ENCODE results near the gene LTB4R.

Gene LTB4R

GRCh38 chr14:24329073-24329663 is 17.9 kb downstream of the LTB4R start:
- Histone ChIP-seq H3K36me3 (ENCODE audit: control insufficient read depth, insufficient read depth, low read length) (no peaks in the 10 kb centered on the region), H3K4me3 (replicated peaks; ENCODE audit: low read depth, low read length) (no peak overlapping the region), H3K27me3 (replicated peaks; ENCODE audit: control insufficient read depth, insufficient read depth, low read length) (no peaks in the 10 kb centered on the region; the same call in none of the 2 replicates)
- DNase-seq (ENCODE audit: extremely low read depth, insufficient read length): no peak
- no peak for TF ChIP-seq CTCF (IDR thresholded peaks at IDR 0.05; ENCODE audit: insufficient read depth, low read length, poor library complexity, severe bottlenecking)

GRCh38 chr14:24329736-24330135 is 18.4 kb downstream of the LTB4R start:
- DNase-seq (ENCODE audit: extremely low read depth, insufficient read length): no peak
- Histone ChIP-seq H3K4me3 (replicated peaks; ENCODE audit: low read depth, low read length) (no peak overlapping the region), H3K36me3 (ENCODE audit: control insufficient read depth, insufficient read depth, low read length) (no peaks in the 10 kb centered on the region), H3K27me3 (replicated peaks; ENCODE audit: control insufficient read depth, insufficient read depth, low read length) (no peaks in the 10 kb centered on the region; the same call in none of the 2 replicates)
- TF ChIP-seq CTCF (IDR thresholded peaks at IDR 0.05; ENCODE audit: insufficient read depth, low read length, poor library complexity, severe bottlenecking): no peak

GRCh38 chr14:24330973-24331674 is 19.8 kb downstream of the LTB4R start:
- no peak for TF ChIP-seq CTCF (IDR thresholded peaks at IDR 0.05; ENCODE audit: insufficient read depth, low read length, poor library complexity, severe bottlenecking)
- Histone ChIP-seq H3K27me3 (replicated peaks; ENCODE audit: control insufficient read depth, insufficient read depth, low read length) (no peaks in the 10 kb centered on the region; the same call in none of the 2 replicates), H3K4me3 (replicated peaks; ENCODE audit: low read depth, low read length) (no peak overlapping the region), H3K36me3 (ENCODE audit: control insufficient read depth, insufficient read depth, low read length) (no peaks in the 10 kb centered on the region; the same call in 1 of the 2 replicates)
- DNase-seq (ENCODE audit: extremely low read depth, insufficient read length): no peak

- Histone ChIP-seq H3K36me3 (ENCODE audit: control insufficient read depth, insufficient read depth, low read length) (no peaks in the 10 kb centered on the region; the same call in 1 of the 2 replicates), H3K4me3 (replicated peaks; ENCODE audit: low read depth, low read length) (no peak overlapping the region), H3K27me3 (replicated peaks; ENCODE audit: control insufficient read depth, insufficient read depth, low read length) (no peaks in the 10 kb centered on the region; the same call in none of the 2 replicates)
- no peak for TF ChIP-seq CTCF (IDR thresholded peaks at IDR 0.05; ENCODE audit: insufficient read depth, low read length, poor library complexity, severe bottlenecking)
- no peak for DNase-seq (ENCODE audit: extremely low read depth, insufficient read length)
These were observed 20.5 kb downstream of the LTB4R start for GRCh38 chr14:24331731-24332267.

GRCh38 chr14:24332268-24332993 is 21.1 kb downstream of the LTB4R start:
- DNase-seq (ENCODE audit: extremely low read depth, insufficient read length): peak; percentile 68
- Histone ChIP-seq H3K27me3 (replicated peaks; ENCODE audit: control insufficient read depth, insufficient read depth, low read length) (no peaks in the 10 kb centered on the region; the same call in none of the 2 replicates), H3K4me3 (replicated peaks; ENCODE audit: low read depth, low read length) (peak overlapping the region; percentile 48), H3K36me3 (ENCODE audit: control insufficient read depth, insufficient read depth, low read length) (no peaks in the 10 kb centered on the region; the same call in 1 of the 2 replicates)
- TF ChIP-seq CTCF (IDR thresholded peaks at IDR 0.05; ENCODE audit: insufficient read depth, low read length, poor library complexity, severe bottlenecking): peak; percentile 81

All from GM06990 (cell line).